ENCODE results near the gene OPTC.

The OPTC gene

DNA sequence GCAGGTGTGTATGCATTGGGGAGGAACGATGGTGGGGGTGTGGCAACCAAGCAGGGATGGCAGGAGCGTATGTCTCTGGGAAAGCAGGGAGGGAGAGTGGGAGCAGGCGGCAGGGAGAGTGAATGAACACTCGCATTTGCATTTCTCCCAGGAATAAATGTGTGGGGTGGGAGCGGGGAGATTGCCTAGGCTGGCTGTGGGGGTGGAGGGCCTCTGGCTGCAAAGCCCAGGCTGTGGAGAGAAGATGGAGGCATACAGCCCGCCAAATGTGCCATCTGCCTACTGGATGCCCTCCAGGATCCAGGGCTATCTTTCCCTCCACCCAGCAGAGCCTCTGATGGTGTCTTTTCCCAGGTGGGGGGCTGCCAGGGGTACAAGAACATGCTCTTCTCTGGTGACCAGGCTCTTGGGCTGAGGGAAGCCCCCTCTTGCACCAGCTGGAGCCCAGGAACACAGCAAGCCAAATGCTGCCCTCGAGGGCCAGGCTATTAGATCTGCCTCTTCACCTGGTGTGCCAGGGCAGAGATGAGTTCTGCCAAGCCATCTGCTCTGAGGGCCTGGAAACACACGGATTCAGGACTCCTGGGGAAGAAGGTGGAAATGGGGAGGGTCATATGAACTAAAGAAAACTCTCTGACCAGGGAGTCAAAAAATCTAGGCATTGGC is 1.7 kb upstream of the OPTC start:
- DNase-seq (ENCODE audit: low spot score) = no peak

DNA sequence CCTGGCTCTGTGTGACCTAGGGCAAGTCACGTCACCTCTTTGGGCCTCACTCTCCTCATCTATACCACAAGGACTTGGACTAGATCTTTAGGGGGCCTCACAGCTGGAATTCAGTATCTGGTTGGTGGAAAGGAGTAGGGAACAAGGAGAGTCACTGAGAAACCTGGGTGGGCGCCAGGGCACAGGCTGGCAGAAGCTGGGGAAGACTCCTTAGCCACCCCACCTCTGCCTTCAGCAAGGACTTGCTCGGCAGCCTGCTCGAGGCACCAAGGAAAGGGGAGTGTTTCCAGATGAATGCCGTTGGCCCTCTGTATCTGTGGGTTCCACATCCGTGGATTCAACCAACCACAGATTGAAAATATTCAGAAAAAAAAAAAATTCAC is 1.2 kb upstream of the OPTC start:
- DNase-seq (ENCODE audit: low spot score) = no peak

DNA sequence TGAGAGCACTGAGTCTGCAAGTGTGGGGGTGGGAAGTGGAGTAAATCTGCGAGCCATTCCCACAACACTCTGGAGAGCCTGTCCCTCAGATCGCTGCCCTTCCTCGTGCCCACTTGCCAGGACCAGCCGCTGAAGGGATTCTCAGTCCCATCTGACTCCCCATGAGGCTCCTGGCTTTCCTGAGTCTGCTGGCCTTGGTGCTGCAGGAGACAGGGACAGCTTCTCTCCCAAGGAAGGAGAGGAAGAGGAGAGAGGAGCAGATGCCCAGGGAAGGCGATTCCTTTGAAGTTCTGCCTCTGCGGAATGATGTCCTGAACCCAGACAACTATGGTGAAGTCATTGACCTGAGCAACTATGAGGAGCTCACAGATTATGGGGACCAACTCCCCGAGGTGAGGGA is 1.9 kb downstream of the OPTC start:
- no peak for DNase-seq (ENCODE audit: low spot score)

DNA sequence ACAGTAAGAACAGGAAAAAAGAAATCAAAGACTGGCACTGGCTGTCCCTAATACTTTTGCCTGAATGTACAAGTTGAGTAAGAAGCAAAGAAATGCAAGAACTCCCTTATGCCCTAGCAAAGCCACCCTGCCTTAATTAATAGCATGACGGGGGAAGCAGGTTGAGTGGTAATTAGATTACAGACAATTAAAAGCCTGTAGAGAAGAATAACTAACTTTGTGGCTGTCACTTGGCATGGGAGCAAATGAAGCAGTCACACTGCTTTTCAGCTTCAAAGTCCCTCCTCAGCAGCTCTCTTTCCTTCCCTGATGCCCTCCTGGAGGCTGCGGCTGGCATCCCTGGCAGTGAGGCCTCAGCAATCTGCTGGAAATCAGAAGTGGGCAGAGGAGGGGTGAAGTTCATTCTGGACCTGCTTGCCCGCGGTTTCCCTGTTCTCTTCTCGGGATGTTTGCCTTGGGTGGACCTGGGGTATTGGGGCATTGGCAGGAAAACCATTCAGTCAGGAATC is 3.4 kb downstream of the OPTC start:
- no peak for DNase-seq (ENCODE audit: low spot score)

DNA sequence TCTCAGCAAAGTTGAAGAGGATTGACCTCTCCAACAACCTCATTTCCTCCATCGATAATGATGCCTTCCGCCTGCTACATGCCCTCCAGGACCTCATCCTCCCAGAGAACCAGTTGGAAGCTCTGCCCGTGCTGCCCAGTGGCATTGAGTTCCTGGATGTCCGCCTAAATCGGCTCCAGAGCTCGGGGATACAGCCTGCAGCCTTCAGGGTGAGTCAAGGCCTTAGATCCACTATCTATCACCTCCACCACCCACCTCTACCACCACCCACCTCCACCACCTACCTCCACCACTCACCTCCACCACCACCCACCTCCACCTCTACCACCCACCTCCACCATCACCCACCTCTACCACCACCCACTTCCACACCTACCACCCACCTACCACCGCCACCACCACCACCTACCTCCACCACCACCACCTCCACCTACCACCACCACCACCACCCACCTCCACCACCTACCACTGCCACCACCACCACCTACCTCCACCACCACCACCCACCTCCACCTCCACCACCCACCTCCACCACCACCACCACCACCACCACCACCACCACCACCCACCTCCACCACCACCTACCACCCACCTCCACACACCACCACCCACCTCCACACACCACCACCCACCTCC is 5.8 kb downstream of the OPTC start:
- DNase-seq (ENCODE audit: low spot score) = no peak

DNA sequence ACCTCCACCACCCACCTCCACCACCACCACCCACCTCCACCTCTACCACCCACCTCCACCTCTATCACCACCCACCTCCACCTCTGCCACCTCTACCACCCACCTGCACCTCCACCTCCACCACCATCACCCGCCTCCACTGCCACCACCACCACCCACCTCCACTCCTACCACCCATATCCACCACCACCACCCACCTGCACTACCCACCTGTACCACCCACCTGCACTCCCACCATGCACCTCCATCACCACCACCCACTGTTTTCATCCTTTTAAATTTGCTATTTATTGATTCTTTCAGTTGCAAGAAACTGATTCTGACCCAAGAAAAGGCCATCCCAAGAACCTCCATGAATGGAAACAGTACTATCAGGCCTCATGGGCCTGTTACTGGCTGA is 6.3 kb downstream of the OPTC start:
- no peak for DNase-seq (ENCODE audit: low spot score)

DNA sequence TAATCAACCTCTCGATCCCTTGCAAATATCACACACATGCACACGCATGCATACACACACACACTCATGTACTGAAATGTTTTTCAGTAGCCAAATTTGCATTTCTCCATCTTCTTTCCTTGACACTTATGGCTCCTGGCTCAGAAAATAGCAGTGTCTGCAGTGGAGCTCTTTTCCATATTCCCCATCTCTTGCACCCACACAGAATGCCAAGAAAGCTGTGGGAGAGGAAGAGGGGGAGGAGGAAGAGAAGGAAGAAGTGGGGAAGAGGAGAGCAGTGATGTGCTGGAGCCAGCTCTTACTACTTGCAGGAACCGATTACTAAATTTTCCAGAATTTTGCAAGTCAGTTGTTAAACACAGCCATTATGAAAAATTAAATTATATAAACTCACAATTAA is 9.9 kb downstream of the OPTC start:
- DNase-seq (ENCODE audit: low spot score) = no peak

DNA sequence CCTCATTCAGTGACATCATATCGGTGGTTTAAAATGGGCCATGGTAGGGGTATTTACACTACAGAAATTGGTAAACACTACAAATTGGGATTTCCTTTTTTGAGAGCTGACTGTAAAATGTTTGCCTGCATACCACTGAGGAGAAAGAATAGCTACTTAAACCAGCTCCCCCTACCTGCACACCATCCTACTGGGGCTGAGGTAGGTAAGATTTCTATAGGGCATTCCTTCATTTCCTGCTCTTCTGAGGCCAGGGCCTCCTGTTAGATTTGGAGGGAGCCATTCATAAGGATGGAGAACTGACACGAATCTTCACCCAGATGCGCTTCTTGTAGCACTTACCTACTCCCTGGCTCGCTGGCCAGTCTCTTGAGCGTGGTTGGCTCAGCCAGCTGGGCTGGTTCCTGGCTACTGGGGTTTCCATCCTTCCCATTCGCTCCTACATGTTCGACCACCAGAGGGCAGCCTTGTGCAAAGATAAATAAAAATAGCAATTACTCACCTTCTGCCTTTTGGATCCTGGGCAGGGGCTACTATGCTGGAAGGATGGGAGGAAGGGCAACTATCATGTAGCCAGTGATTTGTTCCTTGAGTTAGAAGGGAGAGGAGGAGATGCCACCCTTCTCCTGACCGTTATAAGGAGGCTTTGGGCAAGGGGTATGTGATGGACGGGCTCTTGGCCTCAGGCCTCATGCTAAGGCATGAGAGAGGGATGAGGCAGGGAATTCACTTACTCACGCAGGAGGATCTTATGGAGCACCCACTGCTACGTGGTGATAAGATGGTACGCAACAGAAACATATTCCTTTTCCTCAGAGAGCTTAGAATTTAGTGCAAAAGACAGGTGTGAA is 10.7 kb downstream of the OPTC start:
- peak; percentile 80 for DNase-seq (ENCODE audit: low spot score)

DNA sequence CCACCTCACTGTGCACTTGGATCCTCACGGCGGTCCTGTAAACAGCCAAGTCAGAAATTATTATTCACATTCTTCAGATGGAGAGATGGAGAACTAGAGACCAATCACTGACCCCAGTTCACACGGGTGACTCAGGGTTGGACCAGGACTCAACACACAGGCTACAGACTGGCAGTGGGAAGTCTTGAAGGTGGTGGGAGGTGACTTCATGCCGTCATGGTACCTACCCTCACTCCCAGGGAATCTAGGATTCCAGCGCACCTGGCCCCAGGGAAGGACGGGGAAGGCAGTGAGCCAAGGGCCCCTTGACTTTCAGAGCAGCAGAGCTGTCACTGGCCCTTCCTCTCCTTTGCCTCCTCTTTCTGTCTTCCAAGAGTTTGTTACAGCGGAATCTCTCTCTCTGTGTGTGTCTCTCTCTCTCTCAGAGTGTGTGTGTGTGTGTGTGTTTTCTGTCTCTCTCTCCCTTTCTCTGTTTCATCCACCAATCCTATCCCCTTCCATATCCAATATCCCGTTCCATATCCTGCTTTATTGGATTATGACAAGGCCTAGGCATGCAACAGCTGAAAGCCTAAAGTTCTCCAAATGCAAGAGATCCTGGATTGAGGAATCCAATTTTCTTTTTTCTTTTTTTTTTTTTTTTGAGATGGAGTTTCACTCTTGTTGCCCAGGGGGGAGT is 11.7 kb downstream of the OPTC start:
- no peak for DNase-seq (ENCODE audit: low spot score)

DNA sequence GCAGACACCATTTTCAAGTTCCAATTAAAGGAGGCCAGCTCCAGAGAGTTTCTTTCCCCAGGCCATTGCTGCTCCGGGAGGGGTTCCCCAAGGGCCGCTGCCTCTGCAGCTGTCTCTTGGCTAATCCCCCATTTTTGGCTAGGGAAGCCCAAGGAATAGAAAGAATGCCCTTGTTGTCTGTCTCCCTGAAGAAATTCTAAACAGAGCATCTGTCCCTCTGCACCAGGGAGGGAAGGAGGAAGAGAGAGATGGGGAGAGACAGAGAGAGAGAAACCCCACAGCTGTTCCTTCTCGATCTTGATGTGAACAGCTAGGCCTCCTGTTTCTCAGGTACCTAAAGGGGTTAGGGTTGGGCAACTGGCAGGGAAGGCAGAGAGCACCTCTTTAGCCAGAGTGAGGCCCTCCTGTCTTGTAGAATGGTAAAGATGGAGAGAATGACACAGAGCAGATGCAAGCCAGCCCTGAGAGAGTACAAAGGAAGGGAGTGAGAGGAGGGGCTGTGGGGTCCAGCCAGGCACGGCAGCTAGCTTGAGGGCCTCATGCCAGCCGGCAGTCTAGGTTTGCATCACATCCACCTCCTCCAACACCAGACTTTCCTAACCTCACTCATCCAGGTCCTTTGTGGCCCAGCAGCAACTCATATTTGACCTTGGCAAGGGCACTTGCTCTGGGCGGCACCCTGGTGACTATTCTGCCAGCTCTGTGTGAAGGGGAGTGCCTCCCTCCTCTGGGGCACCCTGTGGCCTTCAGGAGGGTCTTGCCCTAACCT is 13.1 kb downstream of the OPTC start:
- DNase-seq (ENCODE audit: low spot score) = no peak

DNA sequence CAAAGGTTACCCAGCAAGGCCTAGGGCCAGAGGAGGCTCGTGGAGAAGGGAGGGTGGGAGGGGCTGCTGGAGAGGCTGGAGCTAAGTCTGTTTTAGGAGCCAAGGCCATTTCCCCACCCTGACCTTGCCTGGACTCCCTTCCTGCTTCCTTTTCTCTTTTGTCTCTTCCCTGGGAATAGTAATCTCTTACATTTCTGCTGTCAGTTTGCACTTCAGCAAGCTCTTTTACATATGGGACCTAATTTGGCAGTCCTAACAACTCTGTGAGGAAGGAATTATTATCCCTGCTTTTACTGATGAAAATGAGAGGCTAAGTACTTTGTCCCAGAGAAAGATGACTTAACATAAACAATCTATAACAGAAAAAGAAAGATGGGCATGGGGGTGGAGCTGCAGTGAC is 13.8 kb downstream of the OPTC start:
- DNase-seq (ENCODE audit: low spot score) = no peak

DNA sequence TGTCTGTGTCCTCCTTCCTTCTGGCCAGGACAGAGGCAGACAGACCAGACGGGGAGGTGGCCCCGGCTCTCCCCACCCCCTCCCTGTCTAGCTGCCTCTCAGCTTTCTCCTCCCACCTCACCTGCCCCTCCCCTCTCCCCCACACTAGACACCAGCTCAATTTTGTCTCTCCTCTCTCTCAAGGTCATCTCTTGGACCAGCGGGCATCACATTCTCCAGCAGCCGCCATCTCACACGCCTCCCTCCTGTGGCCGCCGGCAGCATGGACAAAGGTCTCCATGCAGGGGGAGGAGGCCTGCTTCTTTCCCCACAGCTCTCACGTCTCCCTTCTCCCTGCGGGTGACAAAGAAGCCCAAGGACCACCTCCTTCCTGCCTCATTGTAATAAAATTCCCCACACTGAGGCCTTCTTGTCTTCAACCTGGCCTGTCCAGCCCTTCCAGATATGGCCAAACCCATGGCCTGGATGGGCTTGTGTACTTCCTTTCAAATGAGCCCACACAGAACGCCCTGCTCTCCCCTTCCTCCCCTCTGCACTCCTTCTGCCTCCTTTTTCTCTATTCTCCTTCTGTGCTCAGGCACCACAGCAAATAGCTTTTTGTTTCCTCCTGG is 14.6 kb downstream of the OPTC start:
- no peak for DNase-seq (ENCODE audit: low spot score)

DNA sequence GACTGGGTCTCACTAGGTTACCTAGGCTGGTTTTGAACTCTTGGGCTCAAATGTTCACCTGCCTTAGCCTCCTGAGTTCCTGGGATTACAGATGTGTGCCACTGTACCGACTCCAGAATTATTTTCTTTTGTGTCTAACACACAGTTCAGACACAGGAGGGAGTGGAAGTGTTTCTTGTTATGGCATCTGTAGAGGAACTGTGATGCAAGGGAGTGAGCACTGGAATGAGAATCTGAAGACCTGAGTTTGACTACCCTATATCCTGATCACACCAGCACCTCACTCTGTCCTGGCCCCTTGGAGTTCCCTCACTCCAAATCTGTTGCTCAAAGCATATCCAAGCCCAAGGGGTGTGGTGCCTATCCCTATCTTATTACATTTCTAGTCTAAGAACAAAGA is 15.2 kb downstream of the OPTC start:
- DNase-seq (ENCODE audit: low spot score) = no peak

DNA sequence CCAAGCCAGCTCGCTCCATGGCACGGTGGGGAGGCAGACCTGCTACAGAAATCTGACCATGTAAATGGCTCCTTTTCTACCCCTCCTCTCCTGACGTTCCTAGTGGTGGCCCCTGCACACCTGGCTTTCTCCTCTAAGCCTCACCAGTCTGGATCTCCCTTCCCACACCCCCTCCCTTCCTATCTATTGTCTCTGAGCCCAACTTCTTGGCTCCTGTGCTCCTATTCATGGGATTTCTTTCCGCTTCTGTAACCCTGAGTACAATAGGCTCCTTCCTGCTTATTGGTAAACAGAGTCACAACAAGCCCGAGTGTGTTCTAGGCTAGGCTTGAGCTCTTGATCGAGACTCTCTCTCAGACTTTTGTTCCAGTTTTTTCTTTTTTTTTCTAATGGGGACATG is 17.6 kb downstream of the OPTC start:
- no peak for DNase-seq (ENCODE audit: low spot score)

DNA sequence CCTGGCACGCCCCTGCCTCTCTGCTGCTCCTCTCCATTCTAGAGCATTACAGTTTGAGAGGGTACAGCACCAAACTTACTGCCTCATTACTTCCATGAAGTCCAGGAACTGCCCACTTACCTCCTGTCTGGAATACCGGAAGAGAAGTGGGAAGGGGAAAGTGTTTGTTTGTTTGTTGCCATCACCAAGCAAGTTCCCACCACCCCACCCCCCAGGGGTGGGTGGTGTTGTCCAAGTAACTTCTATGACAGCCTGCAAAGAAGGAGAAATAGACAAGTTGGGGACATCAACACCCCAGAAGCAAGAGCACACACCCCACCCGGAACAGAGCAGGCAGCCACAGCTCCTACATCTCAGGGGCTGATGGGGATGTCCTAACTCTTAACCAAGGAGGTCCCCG is 18.0 kb downstream of the OPTC start:
- DNase-seq (ENCODE audit: low spot score) = no peak

DNA sequence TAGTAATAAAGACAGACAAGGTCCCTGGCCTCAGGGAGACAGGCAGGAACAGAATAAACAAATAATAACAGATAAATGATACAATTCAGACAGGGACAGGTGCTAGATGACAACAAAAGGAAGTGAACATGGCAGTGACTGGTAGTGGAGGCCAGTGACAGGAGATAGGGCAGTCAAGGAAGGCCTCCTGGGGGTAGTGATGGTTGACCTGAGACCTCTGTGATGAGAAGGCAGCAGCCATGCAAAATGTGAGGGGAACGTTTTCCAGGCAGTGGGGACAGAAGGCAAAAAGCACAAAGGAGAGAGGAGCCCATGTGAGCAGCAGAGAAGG is 18.5 kb downstream of the OPTC start:
- DNase-seq (ENCODE audit: low spot score) = no peak

DNA sequence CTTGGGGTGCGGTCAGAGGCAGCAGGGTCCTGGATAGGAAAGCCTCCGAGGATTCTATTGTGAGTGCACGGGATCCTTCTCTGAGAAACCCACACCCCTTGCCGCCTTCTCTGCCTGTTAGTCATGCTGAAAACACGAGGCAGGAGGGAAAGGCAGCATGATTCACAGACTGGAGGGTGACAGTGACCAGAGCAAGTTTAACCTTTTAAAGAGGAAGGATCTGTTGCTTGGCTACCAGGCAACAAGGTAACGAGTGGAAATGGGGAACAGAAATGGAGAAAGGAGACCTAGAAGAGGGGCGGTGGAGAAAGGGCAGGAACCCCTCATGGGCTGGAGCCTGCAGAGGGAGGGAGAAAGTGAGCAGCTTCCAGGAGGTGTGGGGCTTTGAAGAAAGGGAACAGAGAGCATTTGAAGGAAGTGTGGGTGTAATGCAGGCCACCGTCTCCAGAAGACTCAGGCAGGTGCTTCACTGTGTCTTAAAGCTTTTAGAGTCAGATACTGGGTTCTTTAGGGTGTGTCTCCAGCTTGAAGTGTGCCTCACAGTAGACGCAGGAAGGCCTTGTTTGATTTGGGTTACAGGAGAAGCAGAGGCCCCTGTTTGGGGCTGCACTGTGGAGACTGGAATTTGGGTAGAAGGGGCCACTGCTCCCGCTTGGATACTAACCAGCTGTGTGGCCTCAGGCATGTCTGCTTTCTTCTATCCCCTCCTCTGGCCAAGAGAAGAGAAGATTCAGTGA is 19.1 kb downstream of the OPTC start:
- DNase-seq (ENCODE audit: low spot score) = peak; percentile 40

DNA sequence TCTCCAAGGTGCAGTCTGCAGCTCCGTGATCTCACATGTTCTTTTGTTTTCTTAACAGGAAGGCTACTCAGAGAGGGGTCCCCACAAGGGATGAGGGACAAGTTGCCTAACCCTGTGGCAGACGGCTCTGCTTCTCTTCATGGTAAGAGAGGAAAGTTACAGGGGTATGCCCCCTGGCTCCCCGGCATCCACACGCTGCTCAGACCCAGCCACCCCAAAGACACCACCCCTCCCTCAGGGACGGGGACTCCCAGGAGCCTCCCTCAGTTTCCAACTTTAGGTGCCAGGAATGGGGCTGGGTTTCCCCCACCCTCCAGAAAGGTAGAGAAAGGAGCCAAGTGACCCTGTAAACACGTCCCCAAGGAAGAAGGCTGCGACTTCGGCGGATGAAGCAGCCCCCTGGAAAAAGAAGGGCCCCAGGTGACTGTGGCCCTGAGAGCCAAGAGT is 19.7 kb downstream of the OPTC start:
- no peak for DNase-seq (ENCODE audit: low spot score)

DNA sequence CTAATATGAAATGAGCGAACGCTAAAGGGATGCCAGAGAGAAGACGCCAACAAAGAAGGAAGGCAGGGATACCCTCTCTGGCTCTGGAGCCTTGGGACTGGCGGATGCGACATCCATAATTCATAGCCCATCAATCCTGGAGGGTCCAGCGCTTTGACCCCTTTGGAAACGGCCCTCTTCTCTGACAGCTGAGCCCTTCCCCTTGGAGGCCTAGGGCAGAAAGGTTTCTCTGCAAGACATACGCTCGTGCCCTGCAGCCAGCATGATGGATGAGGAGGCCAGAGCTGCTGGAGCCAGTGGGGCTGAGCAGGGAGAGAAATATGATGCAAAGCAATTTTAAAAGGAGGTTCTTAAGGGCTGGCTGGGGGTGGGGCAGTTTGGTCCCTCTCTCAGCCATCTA is 22.2 kb downstream of the OPTC start:
- no peak for DNase-seq (ENCODE audit: low spot score)

DNA sequence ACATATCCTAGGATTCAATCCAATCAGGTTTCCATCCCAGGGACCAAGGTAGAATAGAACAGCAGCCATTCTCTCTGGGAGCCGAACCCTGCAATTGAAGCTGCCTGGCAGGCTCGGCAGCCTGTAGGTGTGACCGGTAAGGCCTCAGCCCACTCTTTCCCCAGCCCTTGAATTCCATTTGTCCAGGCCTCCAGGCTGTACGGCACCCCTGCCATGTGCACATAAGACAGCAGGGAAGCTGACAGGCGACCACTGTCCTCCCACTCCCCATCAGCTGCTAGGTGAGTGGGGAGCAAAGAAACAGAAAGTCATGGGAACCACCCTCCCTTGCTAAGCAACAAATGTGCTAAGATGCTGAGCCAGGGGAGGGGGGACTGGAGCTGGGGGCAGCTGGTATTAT is 23.0 kb downstream of the OPTC start:
- no peak for DNase-seq (ENCODE audit: low spot score)
